Heart left ventricle (tissue), 13 donors: Measurements from ENCODE around the gene HRH4.

Experiments
- POLR2A ChIP-seq, 2 donors: fragments of 450-650 bp; IDR thresholded peaks; one replicate each; pipeline ENCODE4 v1.6.1; 2017; ENCODE audit warnings: antibody characterized with exemption in 2 of 2, mild to moderate bottlenecking in 2 of 2, moderate library complexity in 2 of 2
- TF ChIP-seq, protein P1 (sequence below), 12 donors: fragments of 200-600 bp; sonication (generic) in 4 of 12; IDR thresholded peaks; one replicate each; pipeline versions ENCODE4 v1.5.0 to v1.8.0; 2018 to 2022; ENCODE audit warnings: antibody characterized with exemption in 12 of 12, mild to moderate bottlenecking in 5 of 12
- donor health status: ischemic (EF 13 %, LVEDD 7.1; RV severe dilation, severe dysfunction).
- donor health status: DM: no; HTN: yes; CAD: no.
- donor health status: DM: no; HTN: no; CAD: no.
- donor health status: ischemic (EF 25% LVEDD 6.9; RV normal size, moderate dysfunction).
- donor health status: ischemic (EF 25% LVEDD 5.7; RV mildly dilated, moderate dysfunction).
- donor health status: ischemic (EF 35%, LVEDD 5.7; RV mildly dilated, moderate dysfunction).
- donor health status: nonischemic (EF 11% LVEDD 7.7; RV severe dilation, severe dysfunction).
- donor health status: DM: yes; HTN: yes; CAD: no.
- donor health status: PGD.
- donor health status: ischemic (EF 29% LVEDD 5.4; RV normal size, mild dysfunction).
- donor health status: nonischemic (EF 23%, LVEDD 6.1; RV moderate dilation, normal function).

DNA sequence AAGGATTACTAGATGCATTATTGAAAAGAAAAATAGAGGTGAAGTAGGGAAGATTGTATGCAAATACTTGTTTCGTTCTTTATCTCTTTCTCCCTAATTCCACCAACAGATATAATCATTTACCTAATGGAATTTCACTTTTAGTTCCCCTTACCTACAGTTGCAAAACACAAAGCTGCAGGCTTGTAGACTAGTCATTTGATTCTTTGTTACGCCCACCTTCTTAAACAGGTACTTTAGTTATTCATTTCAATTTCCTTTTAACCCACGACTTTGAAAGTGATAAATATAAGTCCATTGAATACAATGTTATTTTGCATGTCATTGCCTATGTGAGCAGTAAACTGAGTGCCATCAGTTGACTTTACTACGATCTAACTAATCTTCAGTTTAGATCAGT, 3.9 kb upstream of the HRH4 start:
- TF ChIP-seq, protein P1, sequence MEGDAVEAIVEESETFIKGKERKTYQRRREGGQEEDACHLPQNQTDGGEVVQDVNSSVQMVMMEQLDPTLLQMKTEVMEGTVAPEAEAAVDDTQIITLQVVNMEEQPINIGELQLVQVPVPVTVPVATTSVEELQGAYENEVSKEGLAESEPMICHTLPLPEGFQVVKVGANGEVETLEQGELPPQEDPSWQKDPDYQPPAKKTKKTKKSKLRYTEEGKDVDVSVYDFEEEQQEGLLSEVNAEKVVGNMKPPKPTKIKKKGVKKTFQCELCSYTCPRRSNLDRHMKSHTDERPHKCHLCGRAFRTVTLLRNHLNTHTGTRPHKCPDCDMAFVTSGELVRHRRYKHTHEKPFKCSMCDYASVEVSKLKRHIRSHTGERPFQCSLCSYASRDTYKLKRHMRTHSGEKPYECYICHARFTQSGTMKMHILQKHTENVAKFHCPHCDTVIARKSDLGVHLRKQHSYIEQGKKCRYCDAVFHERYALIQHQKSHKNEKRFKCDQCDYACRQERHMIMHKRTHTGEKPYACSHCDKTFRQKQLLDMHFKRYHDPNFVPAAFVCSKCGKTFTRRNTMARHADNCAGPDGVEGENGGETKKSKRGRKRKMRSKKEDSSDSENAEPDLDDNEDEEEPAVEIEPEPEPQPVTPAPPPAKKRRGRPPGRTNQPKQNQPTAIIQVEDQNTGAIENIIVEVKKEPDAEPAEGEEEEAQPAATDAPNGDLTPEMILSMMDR (IDR thresholded peaks at IDR 0.05): no peak
- no peak for TF ChIP-seq POLR2A (IDR thresholded peaks at IDR 0.05)
